ENCODE measurements around the gene SCD5.

- no peak for TF ChIP-seq CTCF (IDR thresholded peaks at IDR 0.05)
- TF ChIP-seq POLR2A (IDR thresholded peaks at IDR 0.05), result no peak
Measured at GRCh38 chr4:82583897-82584587, 214.6 kb downstream of the SCD5 start.

Measured in sigmoid colon (tissue), 3 donors.